ENCODE measurements around the gene SAP30BP. TPM values are rescaled to one million over a fixed set of nuclear protein-coding genes. Genes with fewer than 3 reads are reported as not detected.

Gene SAP30BP
- total and polyA plus RNA-seq, 2 of the 8 experiments (the other 6 are each of a cell fraction or from before 2014, with no cell fraction given) = 63.3 to 79.9 TPM

DNA sequence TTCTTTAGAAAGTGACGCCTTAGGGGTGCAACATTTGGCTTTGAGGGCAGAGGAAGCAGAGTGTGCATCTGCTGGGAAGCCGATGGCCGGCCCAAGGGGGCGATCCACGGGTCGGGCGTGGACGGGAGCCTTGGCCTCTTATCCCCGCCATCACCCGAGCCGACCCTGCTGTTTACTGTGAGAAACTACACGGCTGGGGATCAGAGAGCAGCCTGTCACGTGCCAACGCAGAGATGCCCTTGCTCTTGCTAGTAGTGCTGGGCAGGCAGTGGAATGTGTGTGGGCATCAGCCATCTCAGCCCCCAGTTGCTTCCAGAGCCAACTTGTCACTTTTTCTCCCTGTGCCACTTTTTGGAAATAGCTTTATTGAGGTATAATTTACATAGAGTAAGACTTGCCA lies 27.4 kb downstream of the SAP30BP start (continued):
- TF ChIP-seq, protein P1, sequence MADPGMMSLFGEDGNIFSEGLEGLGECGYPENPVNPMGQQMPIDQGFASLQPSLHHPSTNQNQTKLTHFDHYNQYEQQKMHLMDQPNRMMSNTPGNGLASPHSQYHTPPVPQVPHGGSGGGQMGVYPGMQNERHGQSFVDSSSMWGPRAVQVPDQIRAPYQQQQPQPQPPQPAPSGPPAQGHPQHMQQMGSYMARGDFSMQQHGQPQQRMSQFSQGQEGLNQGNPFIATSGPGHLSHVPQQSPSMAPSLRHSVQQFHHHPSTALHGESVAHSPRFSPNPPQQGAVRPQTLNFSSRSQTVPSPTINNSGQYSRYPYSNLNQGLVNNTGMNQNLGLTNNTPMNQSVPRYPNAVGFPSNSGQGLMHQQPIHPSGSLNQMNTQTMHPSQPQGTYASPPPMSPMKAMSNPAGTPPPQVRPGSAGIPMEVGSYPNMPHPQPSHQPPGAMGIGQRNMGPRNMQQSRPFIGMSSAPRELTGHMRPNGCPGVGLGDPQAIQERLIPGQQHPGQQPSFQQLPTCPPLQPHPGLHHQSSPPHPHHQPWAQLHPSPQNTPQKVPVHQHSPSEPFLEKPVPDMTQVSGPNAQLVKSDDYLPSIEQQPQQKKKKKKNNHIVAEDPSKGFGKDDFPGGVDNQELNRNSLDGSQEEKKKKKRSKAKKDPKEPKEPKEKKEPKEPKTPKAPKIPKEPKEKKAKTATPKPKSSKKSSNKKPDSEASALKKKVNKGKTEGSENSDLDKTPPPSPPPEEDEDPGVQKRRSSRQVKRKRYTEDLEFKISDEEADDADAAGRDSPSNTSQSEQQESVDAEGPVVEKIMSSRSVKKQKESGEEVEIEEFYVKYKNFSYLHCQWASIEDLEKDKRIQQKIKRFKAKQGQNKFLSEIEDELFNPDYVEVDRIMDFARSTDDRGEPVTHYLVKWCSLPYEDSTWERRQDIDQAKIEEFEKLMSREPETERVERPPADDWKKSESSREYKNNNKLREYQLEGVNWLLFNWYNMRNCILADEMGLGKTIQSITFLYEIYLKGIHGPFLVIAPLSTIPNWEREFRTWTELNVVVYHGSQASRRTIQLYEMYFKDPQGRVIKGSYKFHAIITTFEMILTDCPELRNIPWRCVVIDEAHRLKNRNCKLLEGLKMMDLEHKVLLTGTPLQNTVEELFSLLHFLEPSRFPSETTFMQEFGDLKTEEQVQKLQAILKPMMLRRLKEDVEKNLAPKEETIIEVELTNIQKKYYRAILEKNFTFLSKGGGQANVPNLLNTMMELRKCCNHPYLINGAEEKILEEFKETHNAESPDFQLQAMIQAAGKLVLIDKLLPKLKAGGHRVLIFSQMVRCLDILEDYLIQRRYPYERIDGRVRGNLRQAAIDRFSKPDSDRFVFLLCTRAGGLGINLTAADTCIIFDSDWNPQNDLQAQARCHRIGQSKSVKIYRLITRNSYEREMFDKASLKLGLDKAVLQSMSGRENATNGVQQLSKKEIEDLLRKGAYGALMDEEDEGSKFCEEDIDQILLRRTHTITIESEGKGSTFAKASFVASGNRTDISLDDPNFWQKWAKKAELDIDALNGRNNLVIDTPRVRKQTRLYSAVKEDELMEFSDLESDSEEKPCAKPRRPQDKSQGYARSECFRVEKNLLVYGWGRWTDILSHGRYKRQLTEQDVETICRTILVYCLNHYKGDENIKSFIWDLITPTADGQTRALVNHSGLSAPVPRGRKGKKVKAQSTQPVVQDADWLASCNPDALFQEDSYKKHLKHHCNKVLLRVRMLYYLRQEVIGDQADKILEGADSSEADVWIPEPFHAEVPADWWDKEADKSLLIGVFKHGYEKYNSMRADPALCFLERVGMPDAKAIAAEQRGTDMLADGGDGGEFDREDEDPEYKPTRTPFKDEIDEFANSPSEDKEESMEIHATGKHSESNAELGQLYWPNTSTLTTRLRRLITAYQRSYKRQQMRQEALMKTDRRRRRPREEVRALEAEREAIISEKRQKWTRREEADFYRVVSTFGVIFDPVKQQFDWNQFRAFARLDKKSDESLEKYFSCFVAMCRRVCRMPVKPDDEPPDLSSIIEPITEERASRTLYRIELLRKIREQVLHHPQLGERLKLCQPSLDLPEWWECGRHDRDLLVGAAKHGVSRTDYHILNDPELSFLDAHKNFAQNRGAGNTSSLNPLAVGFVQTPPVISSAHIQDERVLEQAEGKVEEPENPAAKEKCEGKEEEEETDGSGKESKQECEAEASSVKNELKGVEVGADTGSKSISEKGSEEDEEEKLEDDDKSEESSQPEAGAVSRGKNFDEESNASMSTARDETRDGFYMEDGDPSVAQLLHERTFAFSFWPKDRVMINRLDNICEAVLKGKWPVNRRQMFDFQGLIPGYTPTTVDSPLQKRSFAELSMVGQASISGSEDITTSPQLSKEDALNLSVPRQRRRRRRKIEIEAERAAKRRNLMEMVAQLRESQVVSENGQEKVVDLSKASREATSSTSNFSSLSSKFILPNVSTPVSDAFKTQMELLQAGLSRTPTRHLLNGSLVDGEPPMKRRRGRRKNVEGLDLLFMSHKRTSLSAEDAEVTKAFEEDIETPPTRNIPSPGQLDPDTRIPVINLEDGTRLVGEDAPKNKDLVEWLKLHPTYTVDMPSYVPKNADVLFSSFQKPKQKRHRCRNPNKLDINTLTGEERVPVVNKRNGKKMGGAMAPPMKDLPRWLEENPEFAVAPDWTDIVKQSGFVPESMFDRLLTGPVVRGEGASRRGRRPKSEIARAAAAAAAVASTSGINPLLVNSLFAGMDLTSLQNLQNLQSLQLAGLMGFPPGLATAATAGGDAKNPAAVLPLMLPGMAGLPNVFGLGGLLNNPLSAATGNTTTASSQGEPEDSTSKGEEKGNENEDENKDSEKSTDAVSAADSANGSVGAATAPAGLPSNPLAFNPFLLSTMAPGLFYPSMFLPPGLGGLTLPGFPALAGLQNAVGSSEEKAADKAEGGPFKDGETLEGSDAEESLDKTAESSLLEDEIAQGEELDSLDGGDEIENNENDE (IDR thresholded peaks at IDR 0.05; ENCODE audit: insufficient replicate concordance, low read length) = no peak
- TF ChIP-seq RXRA (IDR thresholded peaks at IDR 0.05; ENCODE audit: insufficient read depth, low read depth, low read length) = no peak
- TF ChIP-seq CTBP2 (IDR thresholded peaks at IDR 0.05; ENCODE audit: borderline replicate concordance, insufficient read depth, insufficient read length, low read length) = no peak
- TF ChIP-seq JUN (IDR thresholded peaks at IDR 0.05; ENCODE audit: low read depth, low read length) = no peak
- TF ChIP-seq EP300 (IDR thresholded peaks at IDR 0.05; ENCODE audit: borderline replicate concordance in 1 of 2, low read depth in 2 of 2, low read length in 2 of 2) = no peak
- TF ChIP-seq, protein P2, sequence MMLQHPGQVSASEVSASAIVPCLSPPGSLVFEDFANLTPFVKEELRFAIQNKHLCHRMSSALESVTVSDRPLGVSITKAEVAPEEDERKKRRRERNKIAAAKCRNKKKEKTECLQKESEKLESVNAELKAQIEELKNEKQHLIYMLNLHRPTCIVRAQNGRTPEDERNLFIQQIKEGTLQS (IDR thresholded peaks at IDR 0.05; ENCODE audit: insufficient read depth, low read depth, low read length) = no peak

Data from H1 (cell line).